K562 (cell line): ENCODE measurements around the gene PTCH2. TPM values are rescaled to one million over a fixed set of nuclear protein-coding genes. Genes with fewer than 3 reads are reported as not detected.

ENCODE experiments used
- CBFA2T3 ChIP-seq: fragments of 450-650 bp; IDR thresholded peaks from 2 replicates; pipeline ENCODE4 v1.6.1; 2017
- CHAMP1 ChIP-seq: fragments of 450-650 bp; IDR thresholded peaks from 2 replicates; pipeline ENCODE4 v1.6.1; 2016; ENCODE audit warnings: mild to moderate bottlenecking
- CREB1 ChIP-seq, 2 experiments: sonication (generic) in 1 of 2; formaldehyde crosslinking in 1 of 2; IDR thresholded peaks; 2 replicates each; pipeline versions ENCODE4 v1.6.1 to v1.8.0; 2012 to 2022; ENCODE audit warnings: inconsistent platforms in 1 of 2, mild to moderate bottlenecking in 1 of 2, missing genetic modification reagents in 1 of 2, moderate library complexity in 1 of 2
- CREM ChIP-seq: IDR thresholded peaks from 2 replicates; pipeline ENCODE4 v1.6.1; 2014; ENCODE audit warnings: antibody characterized with exemption, low read depth
- CSDE1 ChIP-seq, 2 experiments: fragments of 450-650 bp; IDR thresholded peaks; 2 replicates each; pipeline ENCODE4 v1.6.1; 2016; ENCODE audit warnings: mild to moderate bottlenecking in 1 of 2
- ESRRA ChIP-seq: fragments of 450-650 bp; IDR thresholded peaks from 2 replicates; pipeline ENCODE4 v1.6.1; 2014; ENCODE audit warnings: low read depth, mild to moderate bottlenecking, moderate library complexity, borderline replicate concordance
- HDAC2 ChIP-seq: fragments of 450-650 bp; IDR thresholded peaks from 2 replicates; pipeline ENCODE4 v1.6.1; 2016; ENCODE audit warnings: mild to moderate bottlenecking
- HDAC3 ChIP-seq: fragments of 450-650 bp; IDR thresholded peaks from 2 replicates; pipeline ENCODE4 v1.6.1; 2018; ENCODE audit warnings: borderline replicate concordance, mild to moderate bottlenecking, moderate library complexity; ENCODE audit not compliant: partially characterized antibody
- ILF3 ChIP-seq: fragments of 450-650 bp; IDR thresholded peaks from 2 replicates; pipeline ENCODE4 v1.6.1; 2018; ENCODE audit warnings: antibody characterized with exemption, mild to moderate bottlenecking, moderate library complexity, borderline replicate concordance
- KDM2B ChIP-seq: fragments of 250-450 bp; sonication (Bioruptor Pico); IDR thresholded peaks from 2 replicates; pipeline ENCODE4 v1.8.0; 2021; ENCODE audit warnings: mild to moderate bottlenecking, moderate library complexity
- MAFK ChIP-seq: IDR thresholded peaks from 2 replicates; pipeline ENCODE4 v1.6.1; 2011; ENCODE audit warnings: low read length, improper control_type of control experiment
- POLR2A ChIP-seq: fragments of 450-650 bp; conservative IDR thresholded peaks from 2 replicates; pipeline ENCODE4 v1.6.1; 2016
- POLR2AphosphoS5 ChIP-seq: IDR thresholded peaks from 2 replicates; pipeline ENCODE4 v1.6.1; 2011; ENCODE audit warnings: mild to moderate bottlenecking, low read depth, low read length, moderate library complexity; ENCODE audit not compliant: control insufficient read depth, insufficient read depth
- RCOR1 ChIP-seq, 2 experiments: IDR thresholded peaks; 2 replicates each; pipeline ENCODE4 v1.6.1; 2012; ENCODE audit warnings: low read depth in 2 of 2, low read length in 2 of 2, borderline replicate concordance in 1 of 2, improper control_type of control experiment in 1 of 2
- TEAD2 ChIP-seq: fragments of 450-650 bp; IDR thresholded peaks from 2 replicates; pipeline ENCODE4 v1.6.1; 2016; ENCODE audit warnings: missing genetic modification characterization, control low read depth, missing compliant biosample characterization
- YBX1 ChIP-seq: fragments of 450-650 bp; IDR thresholded peaks from 2 replicates; pipeline ENCODE4 v1.7.1; 2016; ENCODE audit warnings: mild to moderate bottlenecking
- ZBED1 ChIP-seq: IDR thresholded peaks from 2 replicates; pipeline ENCODE4 v1.6.1; 2014
- ZBTB2 ChIP-seq: fragments of 450-650 bp; IDR thresholded peaks from 2 replicates; pipeline ENCODE4 v1.6.1; 2016; ENCODE audit warnings: antibody characterized with exemption
- ZEB2 ChIP-seq: fragments of 450-650 bp; IDR thresholded peaks from 2 replicates; pipeline ENCODE4 v1.6.1; 2016
- ZFX ChIP-seq: sonication (generic); formaldehyde crosslinking; IDR thresholded peaks from 2 replicates; pipeline ENCODE4 v1.8.0; 2022; ENCODE audit warnings: mild to moderate bottlenecking, missing genetic modification reagents, moderate library complexity
- ZKSCAN3 ChIP-seq: fragments of 250-450 bp; sonication (Bioruptor Pico); IDR thresholded peaks from 2 replicates; pipeline ENCODE4 v1.4.0; 2020
- ZNF408 ChIP-seq: fragments of 250-450 bp; sonication (Bioruptor Pico); IDR thresholded peaks from 2 replicates; pipeline ENCODE4 v1.4.0; 2020; ENCODE audit warnings: low read depth, mild to moderate bottlenecking, moderate library complexity
- ZNF639 ChIP-seq, 2 experiments: fragments of 200-800 bp in 1 of 2; sonication (Bioruptor generic) in 1 of 2; sonication (generic) in 1 of 2; formaldehyde crosslinking in 1 of 2; IDR thresholded peaks in 1 of 2; conservative IDR thresholded peaks in 1 of 2; 2 replicates each; pipeline versions ENCODE4 v1.5.0 to v1.6.1; 2016 to 2020; ENCODE audit warnings: missing compliant biosample characterization in 1 of 2, missing genetic modification characterization in 1 of 2, missing genetic modification reagents in 1 of 2
- ZNF695 ChIP-seq: fragments of 450-650 bp; formaldehyde crosslinking; IDR thresholded peaks from 2 replicates; pipeline ENCODE4 v1.4.0; 2020; ENCODE audit warnings: mild to moderate bottlenecking, moderate library complexity
- ZNF696 ChIP-seq: fragments of 250-450 bp; sonication (Bioruptor Pico); conservative IDR thresholded peaks from 2 replicates; pipeline ENCODE4 v1.4.0; 2020; ENCODE audit warnings: mild to moderate bottlenecking, moderate library complexity
- polyA plus RNA-seq, 8 experiments: library from polyadenylated mRNA; depleted of rRNA in 4 of 8; stranded (reverse) in 5 of 8; unstranded in 3 of 8; fragments of >200 nt; fragmentation: Nextera tagmentation in 2 of 8; fragmentation: Illumina TruSeq in 1 of 8; extraction: Ambion mirVana in 2 of 8; extraction: Trizol in 1 of 8; gene quantifications; 2 replicates each; pipeline versions ENCODE4 v1.2.1 to v1.2.3, GENCODE V29; 2011 to 2014; ENCODE audit warnings: inconsistent platforms in 1 of 8, missing spikeins in 1 of 8
- total RNA-seq, 7 experiments: library from RNA; depleted of rRNA in 6 of 7; stranded (reverse); fragments of >200 nt in 6 of 7; fragmentation: Illumina TruSeq in 2 of 7; extraction: Trizol in 2 of 7; gene quantifications; 2 replicates each; pipeline versions ENCODE4 v1.2.1 to v1.2.3, GENCODE V29; 2011 to 2021; ENCODE audit warnings: low replicate concordance in 1 of 7

The PTCH2 gene
- total and polyA plus RNA-seq, 9 of the 15 experiments (the other 6 are each of a cell fraction or from before 2014, with no cell fraction given), result 0.15 to 27.3 (median 0.48) TPM; not detected in 1

GRCh38 chr1:44819608-44820327 lies 23.3 kb downstream of the PTCH2 start (continued):
- TF ChIP-seq ILF3 (peak; percentile 99), ZBTB2 (0 out of 2 replicates have a peak, but pooled peaks have one; percentile 8), ZNF696 (CRISPR knock-in tag) (peak; percentile 89), ZNF639 (CRISPR knock-in tag; conservative IDR thresholded peaks at IDR 0.05 in 1 of 2, IDR thresholded peaks at IDR 0.05 in 1 of 2) (peak in 1 of 2 experiments; percentile 80; a peak in 2 of 4 replicates), TEAD2 (tag) (no peak), KDM2B (CRISPR knock-in tag) (no peak), RCOR1 (IDR thresholded peaks at IDR 0.05; ENCODE audit: borderline replicate concordance in 1 of 2, low read depth in 2 of 2, low read length in 2 of 2) (peak; percentile 78 to 86), YBX1 (no peak), POLR2A (peak; percentile 100), ESRRA (peak; percentile 6; the same call in 1 of the 2 replicates), CBFA2T3 (peak; percentile 16), CREM (peak; percentile 68), POLR2AphosphoS5 (peak; percentile 100), ZFX (CRISPR knock-in tag) (peak; percentile 65; the same call in 1 of the 2 replicates), CHAMP1 (no peak), ZNF695 (peak; percentile 90; the same call in 1 of the 2 replicates), HDAC3 (peak; percentile 88), ZKSCAN3 (CRISPR knock-in tag) (no peak), ZEB2 (peak; percentile 65; the same call in 1 of the 2 replicates), CSDE1 (IDR thresholded peaks at IDR 0.05) (peak in 1 of 2 experiments; percentile 99; a peak in 2 of 4 replicates), HDAC2 (peak; percentile 26; the same call in 1 of the 2 replicates), ZBED1 (peak; percentile 99), MAFK (no peak), CREB1 (IDR thresholded peaks at IDR 0.05) (no peak; the same call in none of the 2 replicates), CREB1 (CRISPR knock-in tag; IDR thresholded peaks at IDR 0.05) (peak; percentile 6; the same call in 1 of the 2 replicates), ZNF408 (no peak)
